K562 (cell line): Measurements from ENCODE around the gene EPB41L3. TPM values are rescaled to one million over a fixed set of nuclear protein-coding genes. Genes with fewer than 3 reads are reported as not detected.

Experiments
- CEBPG ChIP-seq, 3 experiments: fragments of 200-800 bp in 1 of 3; sonication (Bioruptor generic) in 1 of 3; sonication (generic) in 1 of 3; formaldehyde crosslinking in 1 of 3; IDR thresholded peaks in 2 of 3; conservative IDR thresholded peaks in 1 of 3; 2 replicates each; pipeline versions ENCODE4 v1.6.1 to v1.8.0; 2016 to 2022; ENCODE audit warnings: missing compliant biosample characterization in 2 of 3, missing genetic modification characterization in 2 of 3, mild to moderate bottlenecking in 1 of 3, missing genetic modification reagents in 1 of 3
- EP400 ChIP-seq: fragments of 450-650 bp; IDR thresholded peaks from 2 replicates; pipeline ENCODE4 v1.6.1; 2017; ENCODE audit warnings: antibody characterized with exemption, mild to moderate bottlenecking, moderate library complexity
- GABPA ChIP-seq: fragments of 200-800 bp; sonication (Bioruptor generic); conservative IDR thresholded peaks from 2 replicates; pipeline ENCODE4 v1.6.1; 2016; ENCODE audit warnings: low read depth, missing genetic modification characterization, missing compliant biosample characterization
- HMBOX1 ChIP-seq: sonication (generic); IDR thresholded peaks from 2 replicates; pipeline ENCODE4 v1.6.1; 2016
- KAT8 ChIP-seq: fragments of 450-650 bp; IDR thresholded peaks from 2 replicates; pipeline ENCODE4 v1.6.1; 2016; ENCODE audit warnings: low read depth, mild to moderate bottlenecking
- WHSC1 ChIP-seq: IDR thresholded peaks from one replicate; pipeline ENCODE4 v1.6.1; 2012; ENCODE audit warnings: low read length, control low read depth, inconsistent platforms
- ZBTB11 ChIP-seq, 3 experiments: fragments of 200-800 bp in 1 of 3; fragments of 250-450 bp in 1 of 3; fragments of 450-650 bp in 1 of 3; sonication (Bioruptor Pico) in 1 of 3; sonication (Bioruptor generic) in 1 of 3; formaldehyde crosslinking in 1 of 3; IDR thresholded peaks; 2 replicates each; pipeline versions ENCODE4 v1.6.1 to v1.8.0; 2016 to 2022; ENCODE audit warnings: mild to moderate bottlenecking in 2 of 3, missing genetic modification characterization in 2 of 3, missing compliant biosample characterization in 1 of 3, moderate library complexity in 1 of 3
- polyA plus RNA-seq, 8 experiments: library from polyadenylated mRNA; depleted of rRNA in 4 of 8; stranded (reverse) in 5 of 8; unstranded in 3 of 8; fragments of >200 nt; fragmentation: Nextera tagmentation in 2 of 8; fragmentation: Illumina TruSeq in 1 of 8; extraction: Ambion mirVana in 2 of 8; extraction: Trizol in 1 of 8; gene quantifications; 2 replicates each; pipeline versions ENCODE4 v1.2.1 to v1.2.3, GENCODE V29; 2011 to 2014; ENCODE audit warnings: inconsistent platforms in 1 of 8, missing spikeins in 1 of 8
- total RNA-seq, 7 experiments: library from RNA; depleted of rRNA in 6 of 7; stranded (reverse); fragments of >200 nt in 6 of 7; fragmentation: Illumina TruSeq in 2 of 7; extraction: Trizol in 2 of 7; gene quantifications; 2 replicates each; pipeline versions ENCODE4 v1.2.1 to v1.2.3, GENCODE V29; 2011 to 2021; ENCODE audit warnings: low replicate concordance in 1 of 7

EPB41L3 gene
- total and polyA plus RNA-seq, 9 of the 15 experiments (the other 6 are each of a cell fraction or from before 2014, with no cell fraction given): 0.44 to 0.49 TPM; not detected in 7

- TF ChIP-seq ZBTB11 (CRISPR knock-in tag; IDR thresholded peaks at IDR 0.05): no peak
- no peak for TF ChIP-seq WHSC1
- no peak for TF ChIP-seq CEBPG (CRISPR knock-in tag; IDR thresholded peaks at IDR 0.05)
- no peak for TF ChIP-seq CEBPG (tag; conservative IDR thresholded peaks at IDR 0.05 in 1 of 2, IDR thresholded peaks at IDR 0.05 in 1 of 2)
- no peak for TF ChIP-seq KAT8
- TF ChIP-seq GABPA (tag): no peak
- no peak for TF ChIP-seq HMBOX1
- no peak for TF ChIP-seq EP400
Observed at GRCh38 chr18:5463390-5463789, 80.4 kb downstream of the EPB41L3 start (continued).
